Adrenal gland (tissue), 12 donors: Measurements from ENCODE around the gene SRGAP1. TPM values are rescaled to one million over a fixed set of nuclear protein-coding genes. Genes with fewer than 3 reads are reported as not detected.

Experiments used
- DNase-seq, 7 donors: peaks; one replicate each; pipeline ENCODE4 v3.0.0-alpha.2; 2019 to 2020
- H3K27ac ChIP-seq, 5 donors: fragments of 200-600 bp; sonication (generic) in 4 of 5; 1 replicate in 3 of 5; 2 replicates in 2 of 5; pipeline versions ENCODE4 v1.5.1 to v1.8.0; 2016 to 2020; ENCODE audit warnings: mild to moderate bottlenecking in 1 of 5
- H3K27me3 ChIP-seq: fragments of 200-600 bp; 2 replicates; pipeline ENCODE4 v1.8.0; 2021
- H3K36me3 ChIP-seq, 2 donors: fragments of 200-600 bp; replicated peaks in 1 of 2; 1 replicate in 1 of 2; 2 replicates in 1 of 2; pipeline versions ENCODE4 v1.5.1 to v1.8.0; 2018 to 2022
- H3K4me1 ChIP-seq, 2 donors: fragments of 200-600 bp; replicated peaks in 1 of 2; 1 replicate in 1 of 2; 2 replicates in 1 of 2; pipeline versions ENCODE4 v1.5.1 to v1.8.0; 2018 to 2021
- H3K4me3 ChIP-seq, 4 donors: fragments of 200-600 bp; sonication (generic) in 3 of 4; one replicate each; pipeline ENCODE4 v1.5.1; 2016 to 2018
- H3K9me3 ChIP-seq, 3 donors: fragments of 200-600 bp; sonication (generic) in 1 of 3; replicated peaks in 1 of 3; 1 replicate in 2 of 3; 2 replicates in 1 of 3; pipeline versions ENCODE4 v1.5.1 to v1.8.0; 2016 to 2021
- CTCF ChIP-seq, 6 experiments: fragments of 450-650 bp in 4 of 6; fragments of 200-600 bp in 2 of 6; sonication (generic) in 1 of 6; IDR thresholded peaks; 1 replicate in 5 of 6; 2 replicates in 1 of 6; pipeline versions ENCODE4 v1.5.1 to v1.8.0; 2016 to 2021; ENCODE audit warnings: antibody characterized with exemption in 6 of 6, mild to moderate bottlenecking in 2 of 6, moderate library complexity in 1 of 6
- POLR2A ChIP-seq, 2 donors: fragments of 450-650 bp; IDR thresholded peaks; one replicate each; pipeline ENCODE4 v1.6.1; 2017; ENCODE audit warnings: antibody characterized with exemption in 2 of 2, mild to moderate bottlenecking in 2 of 2, moderate library complexity in 1 of 2
- WGBS, 4 donors: extraction: QIAGEN DNeasy Blood & Tissue Kit in 2 of 4; methylation state at CpG; one replicate each; pipeline versions ENCODE4 v1.1.5 to v1.1.7; 2013 to 2017; 5-methylcytosine and 5-hydroxymethylcytosine counted together
- intact Hi-C, 2 donors: fragments of 100-400 bp; cut with DNase I; formaldehyde crosslinking; loops; one replicate each; pipeline versions ENCODE4 v1.14.1 to v1.15.0; 2022 to 2023
- polyA plus RNA-seq, 3 donors: library from polyadenylated mRNA; stranded (reverse); fragments of 200-250 nt in 2 of 3; fragments of 350-450 nt in 1 of 3; fragmentation: Illumina TruSeq in 1 of 3; extraction: RNeasy Lipid Tissue Mini Kit (QIAGEN cat#74804) in 1 of 3; gene quantifications; one replicate each; pipeline ENCODE4 v1.2.3, GENCODE V29; 2013 to 2014
- total RNA-seq, 9 donors: library from RNA; depleted of rRNA in 4 of 9; stranded (reverse); fragments of >200 nt in 4 of 9; fragments of 120-200 nt in 1 of 9; fragmentation: NEBNext Ultra II Directional in 1 of 9; extraction: Animal tissue kit (Norgen Biotek cat#: 25700) in 1 of 9; gene quantifications; one replicate each; pipeline versions ENCODE4 v1.1.0 to v1.2.4, GENCODE V29; 2013 to 2023
- donor health status: healthy with polysubstance abuse.
- donor health status: Bipolar disorder and iron deficiency.
- donor health status: DM: yes; HTN: yes; CAD: no.
- donor health status: DM: no; HTN: no; CAD: no.
- donor health status: DM: no; HTN: no; CAD: no.
- donor health status: DM: yes; HTN: yes; CAD: no.

SRGAP1 gene
- total and polyA plus RNA-seq, 12 donors = 2.4 to 35.6 (median 9.8) TPM

DNA sequence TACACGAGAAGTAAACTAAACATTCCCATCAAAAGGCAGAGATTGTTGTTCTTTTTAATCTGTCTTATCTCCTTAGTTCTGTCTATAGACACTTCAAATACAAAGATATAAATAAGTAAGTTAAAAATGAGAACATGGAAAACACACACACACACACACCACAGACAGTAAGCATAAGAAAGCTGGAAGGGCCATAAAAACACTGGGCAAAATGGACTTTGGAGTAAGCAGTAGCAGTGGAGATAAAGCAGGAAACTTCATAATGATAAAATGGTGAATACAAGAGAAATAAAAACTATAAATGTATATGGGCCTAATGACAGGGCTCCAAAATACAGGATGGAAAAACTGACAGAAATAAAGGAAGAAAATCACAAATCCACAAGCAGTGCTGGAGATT lies 345.0 kb downstream of the SRGAP1 start:
- no peak for DNase-seq
- H3K4me3 ChIP-seq = no peak overlapping the region
- no peak overlapping the region for H3K27ac ChIP-seq
- intact Hi-C loops = loop anchor here in 1 of 2 donors (10.0 kb wide), 1 partner anchor 45 kb away; no protein-coding TSS in a partner anchor
- H3K27me3 ChIP-seq = no peaks in the 10 kb centered on the region
- H3K36me3 ChIP-seq = peaks cover 0 to 7% of the 10 kb centered on the region in 2 donors
- WGBS, 4 donors = 64 to 85% (median 67%) methylated on average over 1 of the region's 1 CpG
- no peaks in the 10 kb centered on the region for H3K9me3 ChIP-seq
- peaks cover 0 to 6% of the 10 kb centered on the region in 2 donors for H3K4me1 ChIP-seq
- TF ChIP-seq CTCF (IDR thresholded peaks at IDR 0.05) (no peak), POLR2A (IDR thresholded peaks at IDR 0.05) (no peak)

DNA sequence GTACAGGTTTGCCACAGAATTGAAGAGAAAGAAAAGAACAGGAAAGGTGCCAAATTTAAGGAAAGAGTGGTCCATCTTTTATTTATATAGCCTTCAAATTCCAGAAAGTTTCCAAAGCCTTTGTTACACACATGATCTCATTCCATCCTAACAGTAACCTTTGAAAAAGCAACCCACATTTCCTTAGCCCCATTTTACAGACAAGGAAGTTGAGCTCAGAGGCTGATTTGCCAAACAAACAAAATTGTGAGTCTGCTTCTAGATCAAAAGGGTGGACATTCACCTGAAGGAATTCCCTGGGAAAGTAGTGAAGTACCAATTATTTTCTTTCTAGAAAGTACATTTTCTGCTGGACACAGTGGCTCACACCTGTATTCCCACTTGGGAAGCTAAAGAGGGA lies 345.6 kb downstream of the SRGAP1 start:
- no peak overlapping the region for H3K27ac ChIP-seq
- H3K36me3 ChIP-seq = peaks cover 0 to 7% of the 10 kb centered on the region in 2 donors
- H3K27me3 ChIP-seq = no peaks in the 10 kb centered on the region
- peaks cover 0 to 6% of the 10 kb centered on the region in 2 donors for H3K4me1 ChIP-seq
- H3K9me3 ChIP-seq = no peaks in the 10 kb centered on the region
- TF ChIP-seq CTCF (IDR thresholded peaks at IDR 0.05) (no peak), POLR2A (IDR thresholded peaks at IDR 0.05) (no peak)
- no peak overlapping the region for H3K4me3 ChIP-seq
- intact Hi-C loops = no loop called here
- no peak for DNase-seq

- Histone ChIP-seq H3K27me3 (no peaks in the 10 kb centered on the region), H3K27ac (no peak overlapping the region), H3K4me1 (peaks cover 0 to 2% of the 10 kb centered on the region in 2 donors), H3K36me3 (peaks cover 0 to 7% of the 10 kb centered on the region in 2 donors), H3K4me3 (no peak overlapping the region), H3K9me3 (no peaks in the 10 kb centered on the region)
- intact Hi-C loops = no loop called here
- TF ChIP-seq POLR2A (IDR thresholded peaks at IDR 0.05) = no peak
- TF ChIP-seq CTCF (IDR thresholded peaks at IDR 0.05) = no peak
- 89 to 90% (median 90%) methylated on average over 7 of the region's 7 CpGs for WGBS, 4 donors
- no peak for DNase-seq
These were observed 348.3 kb downstream of the SRGAP1 start for GRCh38 chr12:64192644-64193444.

- intact Hi-C loops = no loop called here
- TF ChIP-seq POLR2A (IDR thresholded peaks at IDR 0.05) = no peak
- no peak for TF ChIP-seq CTCF (IDR thresholded peaks at IDR 0.05)
- H3K36me3 ChIP-seq = peaks cover 0 to 7% of the 10 kb centered on the region in 2 donors
- WGBS, 4 donors = 92 to 95% (median 94%) methylated on average over 5 to 6 of the region's 6 CpGs
- no peaks in the 10 kb centered on the region for H3K27me3 ChIP-seq
- DNase-seq = no peak
- H3K9me3 ChIP-seq = no peaks in the 10 kb centered on the region
- H3K4me3 ChIP-seq = no peak overlapping the region
- H3K4me1 ChIP-seq = no peaks in the 10 kb centered on the region
- no peak overlapping the region for H3K27ac ChIP-seq
These were observed 349.4 kb downstream of the SRGAP1 start for GRCh38 chr12:64193931-64194330.
